B cell (primary cell): ENCODE results near the gene TMEM98. TPM values are rescaled to one million over a fixed set of nuclear protein-coding genes. Genes with fewer than 3 reads are reported as not detected.

Source experiments
- ATAC-seq: fragments of 200-7000 bp; cut with Tn5 transposase; one replicate; pipeline ENCODE4 v1.10.0; 2021; ENCODE audit warnings: low read depth, mild to moderate bottlenecking, moderate number of reproducible peaks, moderate library complexity
- CTCF ChIA-PET: fragments of 350-600 bp; sonication (Branson Sonifier 250); formaldehyde crosslinking; loops from one replicate; lab custom pipeline; 2021; ENCODE audit warnings: antibody characterized with exemption, inconsistent platforms; lab: Charles Lee
- POLR2A ChIA-PET: fragments of 350-600 bp; sonication (Branson Sonifier 250); formaldehyde crosslinking; loops from one replicate; lab custom pipeline; 2021; ENCODE audit warnings: antibody characterized with exemption; lab: Charles Lee
- DNase-seq: peaks from one replicate; pipeline ENCODE4 v3.0.0; 2013
- H2AFZ ChIP-seq: 2 replicates; pipeline ENCODE4 v1.6.1; 2012; ENCODE audit warnings: mild to moderate bottlenecking, low read depth, low read length; ENCODE audit not compliant: insufficient read depth, poor library complexity, severe bottlenecking
- H3K27ac ChIP-seq, 2 donors: 1 replicate in 1 of 2; 2 replicates in 1 of 2; pipeline ENCODE4 v1.5.1; 2012 to 2013; ENCODE audit warnings: low read length in 2 of 2, mild to moderate bottlenecking in 2 of 2, moderate library complexity in 1 of 2
- H3K27me3 ChIP-seq, 4 experiments: fragments of 200-600 bp in 1 of 4; sonication (generic) in 1 of 4; replicated peaks in 1 of 4; 1 replicate in 2 of 4; 2 replicates in 2 of 4; pipeline versions ENCODE4 v1.6.1 to v1.7.0; 2013 to 2016; ENCODE audit warnings: low read length in 3 of 4, mild to moderate bottlenecking in 2 of 4, mixed read lengths in 1 of 4, moderate library complexity in 1 of 4; ENCODE audit not compliant: insufficient read depth in 4 of 4, control insufficient read depth in 3 of 4; ENCODE audit errors: control extremely low read depth in 1 of 4
- H3K36me3 ChIP-seq, 2 experiments: replicated peaks in 1 of 2; 1 replicate in 1 of 2; 2 replicates in 1 of 2; pipeline versions ENCODE4 v1.6.1 to v1.7.1; 2013; ENCODE audit warnings: low read length in 1 of 2; ENCODE audit not compliant: insufficient read depth in 2 of 2, control insufficient read depth in 1 of 2; ENCODE audit errors: control extremely low read depth in 1 of 2, extremely low read depth in 1 of 2
- H3K4me1 ChIP-seq, 2 donors: fragments of 200-600 bp in 1 of 2; sonication (generic) in 1 of 2; 1 replicate in 1 of 2; 2 replicates in 1 of 2; pipeline versions ENCODE4 v1.5.1 to v1.6.1; 2013 to 2017; ENCODE audit warnings: low read length in 2 of 2; ENCODE audit not compliant: control insufficient read depth in 2 of 2, insufficient read depth in 2 of 2
- H3K4me2 ChIP-seq: replicated peaks from 2 replicates; pipeline ENCODE3; 2012; ENCODE audit warnings: mild to moderate bottlenecking, low read depth, low read length; ENCODE audit not compliant: poor library complexity, severe bottlenecking
- H3K4me3 ChIP-seq, 5 experiments: fragments of 200-600 bp in 1 of 5; sonication (generic) in 1 of 5; 1 replicate in 3 of 5; 2 replicates in 2 of 5; pipeline versions ENCODE4 v1.5.1 to v1.7.0; 2011 to 2016; ENCODE audit warnings: low read length in 4 of 5, mild to moderate bottlenecking in 4 of 5, low read depth in 2 of 5, control low read depth in 1 of 5, moderate library complexity in 1 of 5; ENCODE audit not compliant: insufficient read depth in 1 of 5; ENCODE audit errors: control extremely low read depth in 1 of 5, extremely low read depth in 1 of 5
- H3K79me2 ChIP-seq: fragments of 200-600 bp; sonication (generic); one replicate; pipeline ENCODE4 v1.6.0; 2016; ENCODE audit warnings: low read length; ENCODE audit not compliant: control insufficient read depth, insufficient read depth
- H3K9ac ChIP-seq: fragments of 200-600 bp; sonication (generic); 2 replicates; pipeline ENCODE4 v1.6.1; 2017; ENCODE audit warnings: mild to moderate bottlenecking, low read length, moderate library complexity
- H3K9me3 ChIP-seq, 3 donors: one replicate each; pipeline versions ENCODE4 v1.6.1 to v1.7.1; 2013; ENCODE audit warnings: low read length in 2 of 3; ENCODE audit not compliant: control insufficient read depth in 2 of 3, insufficient read depth in 1 of 3; ENCODE audit errors: control extremely low read depth in 1 of 3
- H4K20me1 ChIP-seq: 2 replicates; pipeline ENCODE4 v1.6.0; 2012; ENCODE audit warnings: mild to moderate bottlenecking, low read length; ENCODE audit not compliant: insufficient read depth, control insufficient read depth, poor library complexity, severe bottlenecking
- H3K27ac Mint-ChIP-seq: one replicate; pipeline ENCODE4 v1.8.0; 2021; ENCODE audit warnings: mixed read lengths
- H3K27me3 Mint-ChIP-seq: one replicate; pipeline ENCODE4 v1.8.0; 2021; ENCODE audit warnings: mixed read lengths
- H3K4me1 Mint-ChIP-seq: one replicate; pipeline ENCODE4 v1.8.0; 2021; ENCODE audit warnings: mixed read lengths
- H3K4me3 Mint-ChIP-seq: one replicate; pipeline ENCODE4 v1.8.0; 2021; ENCODE audit warnings: mixed read lengths
- H3K9me3 Mint-ChIP-seq: one replicate; pipeline ENCODE4 v1.8.0; 2022; ENCODE audit warnings: mixed read lengths; ENCODE audit not compliant: insufficient read depth
- CTCF ChIP-seq: fragments of 200-600 bp; IDR thresholded peaks from one replicate; pipeline ENCODE4 v1.8.0; 2022; ENCODE audit warnings: antibody characterized with exemption, mild to moderate bottlenecking
- EZH2 ChIP-seq: IDR thresholded peaks from 2 replicates; pipeline ENCODE4 v1.6.1; 2012; ENCODE audit warnings: borderline replicate concordance, low read depth, mild to moderate bottlenecking, moderate library complexity, low read length; ENCODE audit not compliant: insufficient read depth, poor library complexity, severe bottlenecking
- WGBS: methylation state at CpG from one replicate; pipeline ENCODE4 v1.1.5; 2013; ENCODE audit warnings: missing lambda C conversion rate; ENCODE audit not compliant: insufficient coverage; 5-methylcytosine and 5-hydroxymethylcytosine counted together
- intact Hi-C: fragments of 100-400 bp; cut with micrococcal nuclease; formaldehyde crosslinking; loops from one replicate; pipeline ENCODE4 v1.10.0; 2022
- polyA plus RNA-seq: library from polyadenylated mRNA; depleted of rRNA; stranded (reverse); fragments of >200 nt; gene quantifications from 2 replicates; pipeline ENCODE4 v1.2.3, GENCODE V29; 2012
- total RNA-seq, 2 donors: library from RNA; stranded (reverse); fragments of 120-200 nt in 1 of 2; gene quantifications; 1 replicate in 1 of 2; 2 replicates in 1 of 2; pipeline versions ENCODE4 v1.2.3 to v1.2.4, GENCODE V29; 2013 to 2022

The TMEM98 gene
- total and polyA plus RNA-seq, 2 donors (not counting 1 experiment from before 2014, with no cell fraction given) = not detected

DNA sequence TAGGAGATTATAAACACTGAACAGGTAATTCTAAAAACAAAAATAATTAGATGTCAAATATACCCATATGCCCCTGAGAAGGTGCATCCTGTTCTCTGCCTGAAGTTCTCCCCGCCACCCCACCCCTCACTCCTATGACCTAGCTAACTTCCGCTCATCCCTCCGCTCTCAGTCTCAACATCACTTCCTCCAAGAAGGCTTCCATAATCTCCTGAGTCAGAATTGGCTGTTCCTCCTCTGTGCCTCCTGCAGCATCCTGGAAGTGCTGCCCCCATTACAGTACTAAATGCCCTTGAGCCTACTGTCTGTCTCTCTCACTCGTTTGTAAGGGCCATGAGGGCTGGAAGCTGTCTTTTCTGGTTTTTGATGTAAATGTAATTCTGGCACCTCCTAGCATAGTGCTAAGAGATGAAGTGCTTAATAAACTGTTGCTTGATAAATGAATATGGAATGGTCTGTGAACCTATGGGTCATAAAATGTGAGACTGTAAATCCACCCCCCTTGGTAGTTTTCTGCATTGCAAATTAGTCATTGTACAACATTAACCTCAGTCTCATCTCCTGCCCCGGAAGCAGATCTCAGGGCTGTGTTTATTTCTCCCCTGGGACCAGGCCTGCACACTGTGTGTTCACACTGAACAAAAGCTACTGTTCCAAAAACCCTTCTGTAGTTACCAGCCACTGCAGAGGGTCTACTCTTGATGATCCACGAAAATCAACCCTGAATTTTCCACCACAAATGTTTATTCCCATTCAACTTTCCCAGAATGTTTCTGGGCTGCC is 47.1 kb upstream of the TMEM98 start:
- ATAC-seq (no peak), DNase-seq (no peak)
- Mint-ChIP-seq H3K27ac (no peak overlapping the region), H3K27me3 (peaks cover 20% of the 10 kb centered on the region), H3K9me3 (no peaks in the 10 kb centered on the region), H3K4me1 (peaks cover 17% of the 10 kb centered on the region), H3K4me3 (no peak overlapping the region)
- no peaks in the 10 kb centered on the region for H3K36me3 ChIP-seq
- H2AFZ ChIP-seq = no peak overlapping the region
- H3K27me3 ChIP-seq = peaks cover 0 to 4% (median 0%) of the 10 kb centered on the region in 4 experiments
- intact Hi-C loops = no loop called here
- peaks cover 9 to 16% of the 10 kb centered on the region in 2 donors for H3K4me1 ChIP-seq
- no peak overlapping the region for H3K27ac ChIP-seq
- 87% methylated on average over 5 of the region's 6 CpGs for WGBS
- TF ChIP-seq EZH2 (no peak), CTCF (no peak)
- H3K9ac ChIP-seq = no peak overlapping the region
- no peaks in the 10 kb centered on the region for H3K79me2 ChIP-seq
- ChIA-PET POLR2A (no interaction called here), CTCF (interaction anchor here (1.0 to 8.7 kb wide), 2 partner anchors 100 to 419 kb away, joined by 3 to 175 read pairs; no protein-coding TSS in a partner anchor)
- no peak overlapping the region for H3K4me3 ChIP-seq
- H3K4me2 ChIP-seq = no peak overlapping the region
- no peaks in the 10 kb centered on the region for H3K9me3 ChIP-seq
- H4K20me1 ChIP-seq = no peaks in the 10 kb centered on the region

DNA sequence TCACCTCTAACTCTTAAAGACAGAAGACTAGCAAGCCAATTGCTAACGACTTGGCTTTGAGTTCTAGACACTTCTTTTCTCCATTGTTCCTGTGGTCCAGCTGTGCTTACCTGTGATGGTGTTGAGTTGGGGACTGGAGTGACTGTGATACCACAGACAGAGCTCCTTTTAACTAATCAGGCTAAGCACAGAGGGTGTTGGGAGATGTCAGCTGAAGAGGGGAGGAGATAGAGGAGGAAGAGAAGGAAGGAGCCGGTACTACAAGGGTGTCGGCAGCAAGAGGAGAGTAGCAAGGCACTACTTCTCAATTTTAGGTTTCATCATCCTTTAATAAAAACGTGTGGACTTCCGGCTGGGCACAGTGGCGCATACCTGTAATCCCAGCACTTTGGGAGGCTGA is 45.9 kb upstream of the TMEM98 start:
- ATAC-seq (no peak), DNase-seq (no peak)
- CTCF ChIA-PET = interaction anchor here (1.0 to 8.7 kb wide), 2 partner anchors 102 to 421 kb away, joined by 3 to 175 read pairs; no protein-coding TSS in a partner anchor
- Histone ChIP-seq H3K27me3 (peaks cover 0 to 4% (median 1%) of the 10 kb centered on the region in 4 experiments), H3K27ac (no peak overlapping the region), H3K79me2 (no peaks in the 10 kb centered on the region), H3K9ac (no peak overlapping the region), H3K4me2 (no peak overlapping the region), H4K20me1 (no peaks in the 10 kb centered on the region), H3K36me3 (no peaks in the 10 kb centered on the region), H3K4me1 (peaks cover 5 to 11% of the 10 kb centered on the region in 2 donors), H3K4me3 (no peak overlapping the region), H3K9me3 (no peaks in the 10 kb centered on the region), H2AFZ (no peak overlapping the region)
- H3K9me3 Mint-ChIP-seq = no peaks in the 10 kb centered on the region
- TF ChIP-seq EZH2 (no peak), CTCF (no peak)
- H3K4me1 Mint-ChIP-seq = peaks cover 13% of the 10 kb centered on the region
- peaks cover 23% of the 10 kb centered on the region for H3K27me3 Mint-ChIP-seq
- 100% methylated on average over 1 of the region's 6 CpGs for WGBS
- no peak overlapping the region for H3K4me3 Mint-ChIP-seq
- intact Hi-C loops = no loop called here
- POLR2A ChIA-PET = no interaction called here
- H3K27ac Mint-ChIP-seq = no peak overlapping the region
